K562 (cell line): Measurements from ENCODE around the gene TLK2. TPM values are rescaled to one million over a fixed set of nuclear protein-coding genes. Genes with fewer than 3 reads are reported as not detected.
"Not testable (repeated sequence)": the region's sequence is repeated elsewhere in the genome, so short reads cannot be mapped to it uniquely, and the experiment has no call there.

ENCODE experiments used
- BHLHE40 ChIP-seq: IDR thresholded peaks from 2 replicates; pipeline ENCODE4 v1.6.1; 2011; ENCODE audit warnings: low read length, improper control_type of control experiment
- CREM ChIP-seq: IDR thresholded peaks from 2 replicates; pipeline ENCODE4 v1.6.1; 2014; ENCODE audit warnings: antibody characterized with exemption, low read depth
- DPF2 ChIP-seq: fragments of 450-650 bp; IDR thresholded peaks from 2 replicates; pipeline ENCODE4 v1.6.1; 2016
- EP300 ChIP-seq: IDR thresholded peaks from 2 replicates; pipeline ENCODE4 v1.6.1; 2012; ENCODE audit warnings: low read length, improper control_type of control experiment
- FOS ChIP-seq: IDR thresholded peaks from 3 replicates; pipeline ENCODE4 v1.6.1; 2011; ENCODE audit not compliant: insufficient read length; ENCODE audit errors: extremely low read depth
- FOSL1 ChIP-seq: fragments of 200-800 bp; sonication (Bioruptor generic); conservative IDR thresholded peaks from 2 replicates; pipeline ENCODE4 v1.6.1; 2016; ENCODE audit warnings: missing genetic modification characterization, missing compliant biosample characterization
- HDAC2 ChIP-seq: fragments of 450-650 bp; IDR thresholded peaks from 2 replicates; pipeline ENCODE4 v1.6.1; 2016; ENCODE audit warnings: mild to moderate bottlenecking
- JUND ChIP-seq, 2 experiments: IDR thresholded peaks; 2 replicates in 1 of 2; 3 replicates in 1 of 2; pipeline ENCODE4 v1.6.1; 2011; ENCODE audit warnings: borderline replicate concordance in 2 of 2, low read depth in 2 of 2, low read length in 2 of 2, improper control_type of control experiment in 1 of 2, missing biosample characterization in 1 of 2, missing genetic modification characterization in 1 of 2, missing genetic modification reagents in 1 of 2
- KDM1A ChIP-seq, 2 experiments: fragments of 450-650 bp; IDR thresholded peaks; 2 replicates each; pipeline ENCODE4 v1.6.1; 2016; ENCODE audit warnings: mild to moderate bottlenecking in 2 of 2
- L3MBTL2 ChIP-seq: fragments of 450-650 bp; IDR thresholded peaks from 2 replicates; pipeline ENCODE4 v1.6.1; 2016; ENCODE audit warnings: mild to moderate bottlenecking, moderate library complexity
- MAX ChIP-seq: sonication (generic); formaldehyde crosslinking; IDR thresholded peaks from 2 replicates; pipeline ENCODE4 v1.9.0; 2022; ENCODE audit warnings: mild to moderate bottlenecking, missing genetic modification reagents
- MYNN ChIP-seq, 2 experiments: sonication (generic); formaldehyde crosslinking in 1 of 2; IDR thresholded peaks; 2 replicates each; pipeline versions ENCODE4 v1.5.0 to v1.6.1; 2016 to 2020; ENCODE audit warnings: antibody characterized with exemption in 1 of 2, missing genetic modification reagents in 1 of 2
- NCOR1 ChIP-seq: fragments of 450-650 bp; IDR thresholded peaks from 2 replicates; pipeline ENCODE4 v1.6.1; 2016; ENCODE audit warnings: mild to moderate bottlenecking, moderate library complexity
- RAD21 ChIP-seq, 2 experiments: fragments of 250-450 bp in 1 of 2; fragments of 450-650 bp in 1 of 2; sonication (Bioruptor Pico) in 1 of 2; formaldehyde crosslinking in 1 of 2; IDR thresholded peaks in 1 of 2; conservative IDR thresholded peaks in 1 of 2; 2 replicates each; pipeline versions ENCODE4 v1.4.0 to v1.8.0; 2020 to 2022; ENCODE audit warnings: mild to moderate bottlenecking in 2 of 2, moderate library complexity in 1 of 2
- SMARCA4 ChIP-seq: fragments of 450-650 bp; IDR thresholded peaks from 2 replicates; pipeline ENCODE4 v1.6.1; 2016
- polyA plus RNA-seq, 8 experiments: library from polyadenylated mRNA; depleted of rRNA in 4 of 8; stranded (reverse) in 5 of 8; unstranded in 3 of 8; fragments of >200 nt; fragmentation: Nextera tagmentation in 2 of 8; fragmentation: Illumina TruSeq in 1 of 8; extraction: Ambion mirVana in 2 of 8; extraction: Trizol in 1 of 8; gene quantifications; 2 replicates each; pipeline versions ENCODE4 v1.2.1 to v1.2.3, GENCODE V29; 2011 to 2014; ENCODE audit warnings: inconsistent platforms in 1 of 8, missing spikeins in 1 of 8
- total RNA-seq, 7 experiments: library from RNA; depleted of rRNA in 6 of 7; stranded (reverse); fragments of >200 nt in 6 of 7; fragmentation: Illumina TruSeq in 2 of 7; extraction: Trizol in 2 of 7; gene quantifications; 2 replicates each; pipeline versions ENCODE4 v1.2.1 to v1.2.3, GENCODE V29; 2011 to 2021; ENCODE audit warnings: low replicate concordance in 1 of 7
- TF ChIP-seq, protein P1 (sequence below), 2 experiments: IDR thresholded peaks in 1 of 2; conservative IDR thresholded peaks in 1 of 2; 2 replicates each; pipeline ENCODE4 v1.6.1; 2016; ENCODE audit warnings: low read depth in 2 of 2, mild to moderate bottlenecking in 1 of 2, missing compliant biosample characterization in 1 of 2, missing genetic modification characterization in 1 of 2, moderate library complexity in 1 of 2
- TF ChIP-seq, protein P2 (sequence below): fragments of 450-650 bp; IDR thresholded peaks from 2 replicates; pipeline ENCODE4 v1.6.1; 2016; ENCODE audit warnings: borderline replicate concordance
- TF ChIP-seq, protein P3 (sequence below): sonication (generic); formaldehyde crosslinking; IDR thresholded peaks from 2 replicates; pipeline ENCODE4 v1.9.0; 2022; ENCODE audit warnings: mild to moderate bottlenecking, missing genetic modification reagents
- TF ChIP-seq, protein P4 (sequence below): fragments of 450-650 bp; IDR thresholded peaks from 2 replicates; pipeline ENCODE4 v1.6.1; 2016; ENCODE audit warnings: antibody characterized with exemption

TLK2 gene
- total and polyA plus RNA-seq, 9 of the 15 experiments (the other 6 are each of a cell fraction or from before 2014, with no cell fraction given) = 10.1 to 51.9 (median 32.4) TPM

DNA sequence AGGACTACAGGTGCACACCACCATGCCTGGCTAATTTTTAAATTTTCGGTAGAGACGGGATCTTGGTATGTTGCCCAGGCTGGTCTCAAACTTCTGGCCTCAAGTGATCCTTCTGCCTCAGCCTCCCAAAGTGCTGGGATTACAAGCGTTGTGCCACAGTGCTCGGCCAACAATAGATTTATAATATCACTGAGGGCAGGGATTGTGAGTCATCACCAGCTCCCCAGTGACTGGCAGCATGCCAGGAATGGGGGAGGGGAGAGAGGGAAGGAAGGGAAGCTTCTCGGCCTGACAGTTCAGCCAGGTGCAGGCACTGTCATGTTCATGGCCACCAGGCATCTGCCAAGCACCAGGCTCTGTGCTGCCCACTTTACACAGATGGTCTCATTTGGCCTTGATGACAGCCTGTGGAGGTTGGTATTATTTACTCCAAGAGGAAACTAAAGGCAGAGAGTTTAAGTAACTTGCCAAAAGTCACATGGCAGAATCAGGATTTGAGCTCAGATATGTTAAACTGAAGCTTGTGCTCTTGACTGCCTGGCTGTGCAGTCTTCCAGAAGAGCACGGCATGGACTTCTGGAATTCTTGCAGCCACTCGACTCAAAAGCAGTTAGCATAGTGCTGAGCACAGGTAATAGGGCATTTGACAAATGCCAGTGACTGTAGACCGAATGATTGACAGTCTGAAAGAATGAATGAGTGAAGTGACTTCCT lies 7.8 kb upstream of the TLK2 start (continued):
- TF ChIP-seq, protein P1, sequence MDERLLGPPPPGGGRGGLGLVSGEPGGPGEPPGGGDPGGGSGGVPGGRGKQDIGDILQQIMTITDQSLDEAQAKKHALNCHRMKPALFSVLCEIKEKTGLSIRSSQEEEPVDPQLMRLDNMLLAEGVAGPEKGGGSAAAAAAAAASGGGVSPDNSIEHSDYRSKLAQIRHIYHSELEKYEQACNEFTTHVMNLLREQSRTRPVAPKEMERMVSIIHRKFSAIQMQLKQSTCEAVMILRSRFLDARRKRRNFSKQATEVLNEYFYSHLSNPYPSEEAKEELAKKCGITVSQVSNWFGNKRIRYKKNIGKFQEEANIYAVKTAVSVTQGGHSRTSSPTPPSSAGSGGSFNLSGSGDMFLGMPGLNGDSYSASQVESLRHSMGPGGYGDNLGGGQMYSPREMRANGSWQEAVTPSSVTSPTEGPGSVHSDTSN (CRISPR knock-in tag; IDR thresholded peaks at IDR 0.05; ENCODE audit: low read depth) = not testable (repeated sequence)
- TF ChIP-seq, protein P1 (tag; conservative IDR thresholded peaks at IDR 0.05; ENCODE audit: low read depth) = peak; percentile 21; the same call in 1 of the 2 replicates
- peak; percentile 75 for TF ChIP-seq DPF2
- 0 out of 2 replicates have a peak, but pooled peaks have one; percentile 33 for TF ChIP-seq EP300
- 0 out of 2 replicates have a peak, but pooled peaks have one; percentile 7 for TF ChIP-seq NCOR1
- peak; percentile 89 for TF ChIP-seq FOSL1 (tag)
- TF ChIP-seq SMARCA4 = peak; percentile 79
- TF ChIP-seq L3MBTL2 = 0 out of 2 replicates have a peak, but pooled peaks have one; percentile 13
- TF ChIP-seq, protein P2, sequence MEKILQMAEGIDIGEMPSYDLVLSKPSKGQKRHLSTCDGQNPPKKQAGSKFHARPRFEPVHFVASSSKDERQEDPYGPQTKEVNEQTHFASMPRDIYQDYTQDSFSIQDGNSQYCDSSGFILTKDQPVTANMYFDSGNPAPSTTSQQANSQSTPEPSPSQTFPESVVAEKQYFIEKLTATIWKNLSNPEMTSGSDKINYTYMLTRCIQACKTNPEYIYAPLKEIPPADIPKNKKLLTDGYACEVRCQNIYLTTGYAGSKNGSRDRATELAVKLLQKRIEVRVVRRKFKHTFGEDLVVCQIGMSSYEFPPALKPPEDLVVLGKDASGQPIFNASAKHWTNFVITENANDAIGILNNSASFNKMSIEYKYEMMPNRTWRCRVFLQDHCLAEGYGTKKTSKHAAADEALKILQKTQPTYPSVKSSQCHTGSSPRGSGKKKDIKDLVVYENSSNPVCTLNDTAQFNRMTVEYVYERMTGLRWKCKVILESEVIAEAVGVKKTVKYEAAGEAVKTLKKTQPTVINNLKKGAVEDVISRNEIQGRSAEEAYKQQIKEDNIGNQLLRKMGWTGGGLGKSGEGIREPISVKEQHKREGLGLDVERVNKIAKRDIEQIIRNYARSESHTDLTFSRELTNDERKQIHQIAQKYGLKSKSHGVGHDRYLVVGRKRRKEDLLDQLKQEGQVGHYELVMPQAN = peak; percentile 33; the same call in 1 of the 2 replicates
- 0 out of 2 replicates have a peak, but pooled peaks have one; percentile 14 for TF ChIP-seq BHLHE40
- 0 out of 2 replicates have a peak, but pooled peaks have one; percentile 16 for TF ChIP-seq CREM
- TF ChIP-seq, protein P3, sequence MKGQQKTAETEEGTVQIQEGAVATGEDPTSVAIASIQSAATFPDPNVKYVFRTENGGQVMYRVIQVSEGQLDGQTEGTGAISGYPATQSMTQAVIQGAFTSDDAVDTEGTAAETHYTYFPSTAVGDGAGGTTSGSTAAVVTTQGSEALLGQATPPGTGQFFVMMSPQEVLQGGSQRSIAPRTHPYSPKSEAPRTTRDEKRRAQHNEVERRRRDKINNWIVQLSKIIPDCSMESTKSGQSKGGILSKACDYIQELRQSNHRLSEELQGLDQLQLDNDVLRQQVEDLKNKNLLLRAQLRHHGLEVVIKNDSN (CRISPR knock-in tag) = 0 out of 2 replicates have a peak, but pooled peaks have one; percentile 16
- TF ChIP-seq FOS = peak; percentile 20
- TF ChIP-seq, protein P4, sequence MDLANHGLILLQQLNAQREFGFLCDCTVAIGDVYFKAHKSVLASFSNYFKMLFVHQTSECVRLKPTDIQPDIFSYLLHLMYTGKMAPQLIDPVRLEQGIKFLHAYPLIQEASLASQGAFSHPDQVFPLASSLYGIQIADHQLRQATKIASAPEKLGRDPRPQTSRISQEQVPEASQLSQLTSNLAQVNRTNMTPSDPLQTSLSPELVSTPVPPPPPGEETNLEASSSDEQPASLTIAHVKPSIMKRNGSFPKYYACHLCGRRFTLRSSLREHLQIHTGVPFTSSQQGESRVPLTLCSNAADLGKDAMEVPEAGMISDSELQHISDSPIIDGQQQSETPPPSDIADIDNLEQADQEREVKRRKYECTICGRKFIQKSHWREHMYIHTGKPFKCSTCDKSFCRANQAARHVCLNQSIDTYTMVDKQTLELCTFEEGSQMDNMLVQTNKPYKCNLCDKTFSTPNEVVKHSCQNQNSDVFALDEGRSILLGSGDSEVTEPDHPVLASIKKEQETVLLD = 0 out of 2 replicates have a peak, but pooled peaks have one; percentile 28
- peak; percentile 51; the same call in 1 of the 2 replicates for TF ChIP-seq MAX
- TF ChIP-seq RAD21 (CRISPR knock-in tag; conservative IDR thresholded peaks at IDR 0.05 in 1 of 2, IDR thresholded peaks at IDR 0.05 in 1 of 2) = 0 out of 4 replicates have a peak, but pooled peaks of 1 of the 2 experiments have one; percentile 6
- TF ChIP-seq KDM1A (IDR thresholded peaks at IDR 0.05) = peak; percentile 54 to 61; a peak in 3 of 4 replicates
- TF ChIP-seq JUND (IDR thresholded peaks at IDR 0.05; ENCODE audit: borderline replicate concordance, low read depth, low read length) = peak; percentile 94
- TF ChIP-seq JUND (tag; IDR thresholded peaks at IDR 0.05; ENCODE audit: borderline replicate concordance, low read depth, low read length) = peak; percentile 88; the same call in 2 of the 3 replicates
- peak; percentile 50; the same call in 1 of the 2 replicates for TF ChIP-seq MYNN (IDR thresholded peaks at IDR 0.05)
- not testable (repeated sequence) for TF ChIP-seq MYNN (CRISPR knock-in tag; IDR thresholded peaks at IDR 0.05)
- peak; percentile 41; the same call in 1 of the 2 replicates for TF ChIP-seq HDAC2
